GM12872 (cell line): Measurements from ENCODE around the gene DCST1.

Source experiments
- TF ChIP-seq, protein P1 (sequence below): IDR thresholded peaks from 3 replicates; pipeline ENCODE4 v1.5.1; 2011; ENCODE audit warnings: low read depth, mild to moderate bottlenecking, low read length, moderate library complexity; ENCODE audit not compliant: insufficient read depth

The DCST1 gene, protein sequence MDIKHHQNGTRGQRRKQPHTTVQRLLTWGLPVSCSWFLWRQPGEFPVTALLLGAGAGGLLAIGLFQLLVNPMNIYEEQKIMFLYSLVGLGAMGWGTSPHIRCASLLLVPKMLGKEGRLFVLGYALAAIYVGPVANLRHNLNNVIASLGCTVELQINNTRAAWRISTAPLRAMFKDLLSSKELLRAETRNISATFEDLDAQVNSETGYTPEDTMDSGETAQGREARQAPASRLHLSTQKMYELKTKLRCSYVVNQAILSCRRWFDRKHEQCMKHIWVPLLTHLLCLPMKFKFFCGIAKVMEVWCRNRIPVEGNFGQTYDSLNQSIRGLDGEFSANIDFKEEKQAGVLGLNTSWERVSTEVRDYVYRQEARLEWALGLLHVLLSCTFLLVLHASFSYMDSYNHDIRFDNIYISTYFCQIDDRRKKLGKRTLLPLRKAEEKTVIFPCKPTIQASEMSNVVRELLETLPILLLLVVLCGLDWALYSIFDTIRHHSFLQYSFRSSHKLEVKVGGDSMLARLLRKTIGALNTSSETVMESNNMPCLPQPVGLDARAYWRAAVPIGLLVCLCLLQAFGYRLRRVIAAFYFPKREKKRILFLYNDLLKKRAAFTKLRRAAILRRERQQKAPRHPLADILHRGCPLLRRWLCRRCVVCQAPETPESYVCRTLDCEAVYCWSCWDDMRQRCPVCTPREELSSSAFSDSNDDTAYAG

DNA sequence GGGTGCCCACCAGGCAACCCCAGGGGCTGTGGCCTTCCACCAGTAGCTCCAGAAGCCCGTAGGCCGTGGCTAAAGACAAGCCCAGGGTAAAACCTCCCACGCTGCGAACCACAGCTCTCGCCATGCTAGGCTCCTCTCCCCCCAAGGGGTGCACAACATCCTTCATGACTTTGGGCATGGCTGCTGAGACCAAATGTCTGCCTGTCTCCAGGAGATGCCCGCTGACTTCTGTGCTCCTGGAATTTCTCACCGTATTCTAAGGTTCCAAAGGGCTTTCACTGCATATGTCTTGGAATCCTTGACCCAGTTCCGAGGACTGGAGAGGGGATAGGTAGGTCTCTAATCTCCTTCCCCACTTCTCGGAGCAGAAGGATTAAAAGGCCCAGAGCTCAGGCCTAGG is at the start of gene DCST1, which contains the start of gene DCST2:
Gene DCST1 (plus strand): TSS at position 301 of the 400 bp plus-strand sequence. CDS start 213 bp downstream, outside the sequence.
Gene DCST2 (minus strand): TSS at position 258 of the 400 bp plus-strand sequence. CDS start 80 bp downstream, at position 178.
- TF ChIP-seq, protein P1, sequence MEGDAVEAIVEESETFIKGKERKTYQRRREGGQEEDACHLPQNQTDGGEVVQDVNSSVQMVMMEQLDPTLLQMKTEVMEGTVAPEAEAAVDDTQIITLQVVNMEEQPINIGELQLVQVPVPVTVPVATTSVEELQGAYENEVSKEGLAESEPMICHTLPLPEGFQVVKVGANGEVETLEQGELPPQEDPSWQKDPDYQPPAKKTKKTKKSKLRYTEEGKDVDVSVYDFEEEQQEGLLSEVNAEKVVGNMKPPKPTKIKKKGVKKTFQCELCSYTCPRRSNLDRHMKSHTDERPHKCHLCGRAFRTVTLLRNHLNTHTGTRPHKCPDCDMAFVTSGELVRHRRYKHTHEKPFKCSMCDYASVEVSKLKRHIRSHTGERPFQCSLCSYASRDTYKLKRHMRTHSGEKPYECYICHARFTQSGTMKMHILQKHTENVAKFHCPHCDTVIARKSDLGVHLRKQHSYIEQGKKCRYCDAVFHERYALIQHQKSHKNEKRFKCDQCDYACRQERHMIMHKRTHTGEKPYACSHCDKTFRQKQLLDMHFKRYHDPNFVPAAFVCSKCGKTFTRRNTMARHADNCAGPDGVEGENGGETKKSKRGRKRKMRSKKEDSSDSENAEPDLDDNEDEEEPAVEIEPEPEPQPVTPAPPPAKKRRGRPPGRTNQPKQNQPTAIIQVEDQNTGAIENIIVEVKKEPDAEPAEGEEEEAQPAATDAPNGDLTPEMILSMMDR = no peak

DNA sequence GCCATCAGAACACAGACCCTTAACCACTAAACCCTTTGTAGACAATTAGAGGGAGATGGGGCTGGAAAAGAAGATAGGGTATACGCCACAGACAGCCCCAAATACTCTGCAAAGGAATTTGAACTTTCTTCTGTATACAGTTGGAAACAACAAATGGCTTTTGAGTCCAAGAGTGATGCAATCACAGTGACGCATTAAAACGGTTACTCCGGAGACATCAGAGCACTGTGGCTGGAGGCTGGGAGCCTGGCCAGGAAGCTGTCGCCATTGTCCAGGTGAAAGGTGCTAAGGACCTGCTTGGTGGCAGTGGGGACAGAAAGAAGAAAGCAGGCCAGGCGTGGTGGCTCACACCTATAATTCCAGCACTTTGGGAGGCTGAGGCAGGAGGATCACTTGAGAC is 46.3 kb upstream of the DCST1 start:
- TF ChIP-seq, protein P1 = no peak

DNA sequence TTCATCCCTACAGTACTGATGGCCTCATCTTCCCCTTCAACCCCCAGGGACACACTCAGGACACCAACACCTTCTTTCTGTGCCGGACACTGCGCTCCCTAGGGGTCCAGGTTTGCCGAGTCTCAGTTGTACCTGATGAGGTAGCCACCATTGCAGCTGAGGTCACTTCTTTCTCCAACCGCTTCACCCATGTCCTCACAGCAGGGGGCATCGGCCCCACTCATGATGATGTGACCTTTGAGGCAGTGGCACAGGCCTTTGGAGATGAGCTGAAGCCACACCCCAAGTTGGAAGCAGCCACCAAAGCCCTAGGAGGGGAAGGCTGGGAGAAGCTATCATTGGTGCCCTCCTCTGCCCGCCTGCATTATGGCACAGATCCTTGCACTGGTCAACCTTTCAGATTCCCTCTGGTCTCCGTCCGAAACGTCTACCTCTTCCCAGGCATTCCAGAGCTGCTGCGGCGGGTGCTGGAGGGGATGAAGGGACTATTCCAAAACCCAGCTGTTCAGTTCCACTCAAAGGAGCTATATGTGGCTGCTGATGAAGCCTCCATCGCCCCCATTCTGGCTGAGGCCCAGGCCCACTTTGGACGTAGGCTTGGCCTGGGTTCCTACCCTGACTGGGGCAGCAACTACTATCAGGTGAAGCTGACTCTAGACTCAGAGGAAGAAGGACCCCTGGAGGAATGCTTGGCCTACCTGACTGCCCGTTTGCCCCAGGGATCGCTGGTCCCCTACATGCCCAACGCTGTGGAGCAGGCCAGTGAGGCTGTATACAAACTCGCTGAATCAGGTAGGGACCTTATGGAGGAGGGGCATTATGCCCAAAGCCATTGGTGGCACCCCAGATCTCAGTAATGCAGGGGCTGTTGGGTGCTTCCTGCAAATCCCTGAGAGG is 45.3 kb upstream of the DCST1 start:
- TF ChIP-seq, protein P1 = no peak

DNA sequence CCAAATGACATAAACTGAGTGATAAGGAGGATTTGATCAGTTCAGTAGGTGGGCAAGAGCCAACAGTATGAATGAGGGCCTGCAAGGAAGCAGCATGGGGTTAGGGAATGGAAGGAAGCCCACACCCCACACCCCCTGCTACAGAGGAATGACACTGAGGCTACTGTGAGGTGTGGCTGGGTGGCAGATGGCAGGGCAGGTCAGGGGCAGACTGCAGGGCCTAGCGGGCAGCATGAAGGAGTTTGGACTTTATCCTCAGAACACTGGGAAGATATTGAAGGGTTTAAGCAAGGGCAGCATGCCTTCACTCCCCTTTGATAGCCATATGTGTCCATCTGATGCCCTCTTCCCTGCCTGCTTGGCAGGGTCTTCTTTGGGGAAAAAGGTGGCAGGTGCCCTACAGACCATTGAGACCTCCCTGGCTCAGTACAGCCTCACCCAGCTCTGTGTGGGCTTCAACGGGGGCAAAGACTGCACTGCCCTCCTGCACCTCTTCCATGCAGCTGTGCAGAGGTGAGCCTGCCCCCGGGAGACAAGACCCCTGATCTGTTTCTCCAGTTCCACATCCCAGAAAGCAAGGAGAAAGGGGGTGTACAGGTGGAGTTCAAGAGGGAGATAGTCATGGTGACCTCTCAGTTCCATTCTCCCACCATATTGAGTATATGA is 44.3 kb upstream of the DCST1 start:
- TF ChIP-seq, protein P1 = no peak

DNA sequence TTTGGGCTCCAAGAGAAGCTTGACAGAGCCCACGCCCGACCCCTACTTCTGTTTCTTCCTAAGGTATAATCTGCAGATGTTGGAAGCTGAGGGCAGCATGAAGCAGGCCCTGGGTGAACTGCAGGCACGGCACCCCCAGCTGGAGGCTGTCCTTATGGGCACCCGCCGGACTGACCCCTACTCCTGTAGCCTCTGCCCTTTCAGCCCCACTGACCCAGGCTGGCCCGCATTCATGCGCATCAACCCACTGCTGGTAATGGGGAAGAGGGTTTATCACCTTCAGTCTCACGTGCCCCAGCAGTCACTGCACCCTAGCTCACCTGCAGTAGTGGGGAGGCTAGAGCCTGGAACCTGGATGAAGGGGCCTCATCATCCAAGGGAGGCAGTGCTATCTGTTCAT is 43.3 kb upstream of the DCST1 start:
- TF ChIP-seq, protein P1 = no peak

DNA sequence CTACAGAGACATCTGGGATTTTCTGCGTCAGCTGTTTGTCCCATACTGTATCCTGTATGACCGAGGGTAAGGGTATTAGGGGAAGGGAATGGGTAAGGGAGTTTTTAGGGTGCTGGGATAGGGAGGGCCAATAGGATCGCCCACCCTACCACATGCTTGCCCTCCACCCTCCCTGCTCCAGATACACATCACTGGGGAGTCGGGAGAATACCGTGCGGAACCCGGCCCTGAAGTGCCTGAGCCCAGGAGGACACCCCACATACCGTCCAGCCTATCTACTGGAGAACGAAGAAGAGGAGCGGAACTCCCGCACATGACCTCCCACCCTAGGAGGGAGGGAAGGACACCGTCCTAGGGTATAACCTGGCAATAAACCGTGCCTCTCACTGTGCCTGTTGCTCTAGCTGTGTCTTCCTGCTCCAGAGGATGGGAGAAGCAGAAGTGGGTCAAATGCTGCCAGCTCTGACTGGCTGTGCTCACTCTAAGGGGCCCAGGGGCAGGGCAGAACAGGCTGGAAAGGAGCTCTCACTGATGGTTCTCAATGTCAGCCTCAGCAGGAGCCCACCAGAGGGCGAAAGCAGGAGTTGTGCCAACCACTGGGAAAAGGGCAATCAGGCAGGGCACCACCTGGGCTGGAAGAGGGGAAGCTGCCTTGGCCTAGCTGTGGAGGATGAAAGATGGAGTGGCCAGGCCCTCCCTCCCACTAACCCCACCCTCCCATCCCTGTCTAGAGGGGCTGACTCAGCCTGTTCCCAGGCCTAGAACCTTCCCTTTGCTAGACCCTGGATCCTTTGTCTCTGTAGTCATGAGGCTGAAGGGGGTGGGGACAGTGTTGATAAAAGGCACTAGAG is 40.7 kb upstream of the DCST1 start:
- TF ChIP-seq, protein P1 = 0 out of 3 replicates have a peak, but pooled peaks have one; percentile 19
